Brain pericyte (primary cell): ENCODE results near the gene RSPH1.

Experiments
- DNase-seq: peaks from one replicate; pipeline ENCODE4 v3.0.0-alpha.2; 2012; ENCODE audit warnings: low read depth, low spot score

The RSPH1 gene

DNA sequence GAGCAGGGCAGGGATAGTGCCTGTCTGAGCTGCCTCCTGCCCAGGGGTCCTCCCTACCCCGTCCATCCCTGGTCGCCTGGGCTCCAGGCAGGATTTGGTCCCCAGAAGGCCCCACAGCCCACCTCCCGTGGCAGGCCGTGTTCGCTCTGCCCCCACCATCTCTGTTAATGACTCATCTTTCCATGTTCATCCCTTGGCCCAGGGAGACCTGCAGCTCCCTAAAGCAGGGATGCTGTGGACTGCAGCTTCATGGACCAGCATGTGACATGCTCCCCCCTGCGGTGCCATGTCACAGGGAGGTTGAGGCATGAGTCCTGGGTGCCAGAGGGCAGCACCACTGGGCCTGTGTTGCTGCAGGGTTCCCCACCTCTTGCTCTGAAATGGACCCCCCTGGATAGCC is 65.5 kb downstream of the RSPH1 start:
- DNase-seq: no peak

DNA sequence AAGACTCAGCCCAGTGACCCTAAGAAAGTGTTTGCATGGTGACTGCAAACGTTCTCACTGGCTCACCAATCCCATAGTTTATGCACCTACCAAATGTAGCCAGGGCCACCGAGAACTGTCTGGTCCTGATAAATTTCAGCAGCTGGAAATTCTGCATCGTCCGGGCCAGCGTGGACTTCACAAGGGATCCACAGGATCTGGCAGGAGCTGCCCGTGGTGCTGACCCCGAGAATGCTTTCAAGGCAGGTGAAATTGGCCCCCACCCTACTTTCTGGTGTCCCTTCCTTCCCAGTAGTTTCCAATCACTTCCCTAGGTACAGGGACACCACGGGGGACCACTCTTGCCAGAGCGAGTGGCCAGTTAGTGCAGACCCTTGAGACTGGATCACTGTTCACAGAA is 66.2 kb downstream of the RSPH1 start:
- no peak for DNase-seq

- DNase-seq: no peak
These were observed 67.0 kb downstream of the RSPH1 start for GRCh38 chr21:42429021-42429420.

DNA sequence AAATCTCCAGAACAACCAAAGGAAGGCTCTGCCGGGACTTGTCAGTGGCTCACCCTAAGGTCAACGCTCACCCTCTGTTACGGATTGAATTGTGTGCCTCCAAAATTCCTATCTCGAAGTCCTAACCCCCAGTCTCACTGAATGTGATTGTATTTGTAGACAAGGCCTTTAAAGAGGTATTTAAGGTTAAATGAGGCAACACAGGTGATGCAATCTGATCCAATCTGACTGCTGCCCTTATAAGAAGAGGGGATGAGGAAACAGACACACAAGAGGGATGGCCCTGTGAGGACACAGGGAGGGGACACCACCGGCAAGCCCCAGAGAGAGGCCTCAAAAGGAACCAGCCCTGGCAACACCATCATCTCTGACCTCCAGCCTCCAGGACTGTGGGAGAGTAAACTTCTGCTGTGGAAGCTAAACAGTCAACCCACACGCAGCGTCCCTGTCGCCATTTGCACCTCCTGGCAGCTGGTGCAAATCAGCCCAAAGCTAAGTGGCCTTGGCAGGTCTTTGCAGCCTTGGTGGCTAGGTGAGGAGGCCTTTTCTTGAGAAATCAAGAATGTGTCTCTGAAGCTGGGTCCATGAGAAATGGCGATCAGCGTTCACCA is 68.1 kb downstream of the RSPH1 start:
- no peak for DNase-seq

DNA sequence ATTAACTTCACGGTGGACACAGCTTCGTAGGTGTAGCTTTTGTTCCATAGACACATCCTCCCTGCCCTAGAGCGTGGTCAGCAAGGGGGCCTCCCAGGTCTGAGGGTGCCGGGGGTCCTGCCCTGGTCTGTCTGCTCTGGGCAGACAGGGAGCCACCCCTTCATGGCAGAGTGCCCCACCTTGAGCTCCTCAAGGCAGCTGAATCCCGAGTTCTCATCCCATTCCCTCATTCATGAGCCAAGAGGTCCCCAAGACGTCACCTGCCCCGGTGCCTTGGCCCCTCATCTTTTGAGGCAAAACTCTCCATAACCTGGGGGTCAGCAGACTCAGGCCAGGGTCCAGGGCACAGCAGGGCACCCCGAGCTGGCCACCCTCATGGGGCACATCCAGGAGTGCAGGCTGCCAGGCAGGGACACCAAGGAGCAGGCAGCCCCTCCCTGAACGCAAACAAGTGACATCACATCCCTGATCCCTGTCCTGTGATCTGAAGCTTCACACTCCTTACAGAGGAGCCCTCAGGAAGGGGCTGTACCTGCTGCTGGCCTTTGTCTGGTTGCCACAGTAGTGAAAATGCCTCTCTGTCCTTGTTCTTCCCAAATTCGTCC is 69.0 kb downstream of the RSPH1 start:
- DNase-seq: no peak

- DNase-seq: no peak
These were observed 69.6 kb downstream of the RSPH1 start for GRCh38 chr21:42426424-42426823.

DNA sequence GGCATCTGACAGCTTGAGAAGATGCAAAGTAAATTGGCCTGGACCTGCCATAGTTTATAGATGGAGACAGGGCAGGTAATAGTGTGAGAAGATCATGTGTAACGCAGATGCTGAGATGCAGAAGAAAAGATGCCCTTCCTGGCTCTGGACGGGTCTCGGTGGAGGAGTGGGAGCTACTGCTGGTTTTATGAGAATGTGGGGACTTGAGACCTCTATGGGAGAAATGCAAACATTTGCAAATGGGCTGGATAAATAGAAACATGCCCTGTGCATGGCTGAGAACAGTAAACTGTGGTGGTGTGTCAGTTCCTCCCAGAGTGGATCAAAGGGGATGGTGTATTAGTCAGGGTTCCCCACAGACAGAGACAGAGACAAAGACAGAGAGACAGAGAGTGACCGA is 70.4 kb downstream of the RSPH1 start:
- DNase-seq: no peak

DNA sequence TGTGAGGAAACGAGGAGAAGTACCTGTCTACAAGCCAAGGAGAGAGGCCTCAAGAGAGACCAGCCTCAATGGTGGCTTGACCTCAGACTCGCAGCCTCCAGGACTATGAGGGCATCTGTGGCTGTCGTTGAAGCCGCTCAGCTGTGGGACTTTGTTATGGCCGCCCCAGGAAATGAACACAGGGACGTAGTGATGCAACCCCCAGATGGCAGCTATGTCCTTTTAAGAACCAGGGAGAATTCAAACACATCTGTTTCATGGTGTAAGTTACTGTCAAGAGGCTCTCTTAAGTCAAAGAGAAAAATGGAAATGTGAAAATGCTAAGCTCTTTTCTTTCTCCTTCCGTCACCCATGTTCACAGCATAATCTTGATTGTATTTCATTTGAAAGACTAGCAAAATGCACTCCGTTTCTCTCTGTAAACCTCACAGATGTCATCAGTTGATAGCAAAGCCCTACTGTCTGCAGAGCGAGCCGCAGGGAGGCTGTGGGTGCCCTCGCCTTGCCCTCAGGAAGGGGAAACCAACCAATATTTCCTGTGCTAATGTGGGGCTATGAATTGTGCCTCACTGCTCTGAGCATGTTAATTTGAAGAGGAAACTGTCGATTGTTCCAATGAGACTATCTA is 71.0 kb downstream of the RSPH1 start:
- DNase-seq: no peak

GRCh38 chr21:42423685-42424084 is 72.3 kb downstream of the RSPH1 start:
- DNase-seq: no peak

DNA sequence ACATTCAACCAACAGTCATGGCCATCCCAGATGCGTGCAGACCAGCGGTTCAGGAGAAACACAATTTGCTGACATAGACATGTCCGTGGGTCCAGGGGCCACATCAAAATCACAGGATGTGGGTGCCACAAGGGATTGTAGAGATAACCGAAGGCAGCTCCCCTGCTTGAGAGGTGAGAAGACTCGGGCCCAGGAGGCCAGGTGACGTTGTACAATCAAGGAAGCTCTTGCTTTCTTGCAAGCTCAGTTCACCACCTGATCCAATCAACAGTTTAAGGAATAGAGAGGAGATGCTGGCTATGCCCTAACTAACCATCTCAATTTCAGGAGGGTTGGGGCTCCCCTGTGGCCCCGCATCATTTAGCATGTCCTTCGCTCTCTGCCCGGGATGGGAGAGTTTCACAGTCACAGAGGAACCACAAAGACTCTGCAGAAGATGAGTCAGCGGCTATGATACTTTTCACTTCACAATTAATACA is 72.8 kb downstream of the RSPH1 start:
- no peak for DNase-seq
